Measurements from ENCODE around the gene NCBP3. TPM values are rescaled to one million over a fixed set of nuclear protein-coding genes. Genes with fewer than 3 reads are reported as not detected.

Gene NCBP3
- total and polyA plus RNA-seq, 2 of the 8 experiments (the other 6 are each of a cell fraction or from before 2014, with no cell fraction given), result 19.6 to 46.1 TPM

GRCh38 chr17:3889325-3890012 lies 43.4 kb upstream of the NCBP3 start (continued):
- no peak for TF ChIP-seq CHD7 (IDR thresholded peaks at IDR 0.05; ENCODE audit: insufficient replicate concordance, low read length)
- no peak for TF ChIP-seq CHD2 (IDR thresholded peaks at IDR 0.05; ENCODE audit: low read length)
- TF ChIP-seq CREB1 (IDR thresholded peaks at IDR 0.05), result no peak
- no peak for TF ChIP-seq SUZ12 (IDR thresholded peaks at IDR 0.05; ENCODE audit: low read length)
- no peak for TF ChIP-seq E2F6 (IDR thresholded peaks at IDR 0.05)
- no peak for TF ChIP-seq RAD21 (IDR thresholded peaks at IDR 0.05 in 1 of 2, conservative IDR thresholded peaks at IDR 0.05 in 1 of 2; ENCODE audit: low read depth in 2 of 2, low read length in 2 of 2)
- TF ChIP-seq EGR1 (IDR thresholded peaks at IDR 0.05; ENCODE audit: borderline replicate concordance, low read depth, low read length), result no peak
- TF ChIP-seq FOSL1 (IDR thresholded peaks at IDR 0.05; ENCODE audit: insufficient read depth, low read depth, low read length), result no peak
